Measurements from ENCODE around the gene MYT1. TPM values are rescaled to one million over a fixed set of nuclear protein-coding genes. Genes with fewer than 3 reads are reported as not detected.

Gene MYT1
- total and polyA plus RNA-seq, 2 of the 13 experiments (the other 11 are each of a cell fraction or from before 2014, with no cell fraction given) = 0.58 to 2.5 TPM

GRCh38 chr20:64143018-64143801 is 21.0 kb upstream of the MYT1 start:
- BruUV-seq (replicated peaks) = no TSS peak
- Histone ChIP-seq H3K4me2 (ENCODE audit: low read depth, low read length) (no peak overlapping the region), H2AFZ (ENCODE audit: low read length) (no peak overlapping the region), H3K27ac (ENCODE audit: extremely low read length, insufficient read depth, low read length) (no peak overlapping the region), H3K9ac (ENCODE audit: insufficient read depth, low read depth, low read length) (no peak overlapping the region), H3K36me3 (replicated peaks in 1 of 2; ENCODE audit: control insufficient read depth in 1 of 2, insufficient read depth in 2 of 2, low read length in 2 of 2) (no peaks in the 10 kb centered on the region), H3K9me3 (ENCODE audit: low read length) (peaks cover 26% of the 10 kb centered on the region), H3K4me1 (ENCODE audit: insufficient read depth, low read length) (no peaks in the 10 kb centered on the region), H3K27me3 (ENCODE audit: control insufficient read depth in 1 of 2, insufficient read depth in 2 of 2, low read length in 2 of 2) (peaks cover 11 to 38% of the 10 kb centered on the region in 2 experiments; a peak in 4 of 5 replicates), H3K79me2 (ENCODE audit: insufficient read depth, low read length) (no peaks in the 10 kb centered on the region), H3K4me3 (replicated peaks in 1 of 3; ENCODE audit: insufficient read depth in 1 of 3, low read depth in 2 of 3, low read length in 3 of 3) (no peak overlapping the region), H4K20me1 (ENCODE audit: insufficient read depth, low read length) (no peaks in the 10 kb centered on the region)
- POLR2A ChIA-PET = no interaction called here
- ATAC-seq (no peak), FAIRE-seq (no peak), DNase-seq (ENCODE audit: low spot score) (no peak)
- CTCF ChIA-PET (ENCODE audit: low intra/inter-chr PET ratio, low total read pairs) = no interaction called here
- TF ChIP-seq AGO2 (optimal IDR thresholded peaks at IDR 0.05; ENCODE audit: low read depth, low read length) (no peak), PAF1 (CRISPR knock-in tag; IDR thresholded peaks at IDR 0.05) (no peak), SYNCRIP (IDR thresholded peaks at IDR 0.05; ENCODE audit: insufficient read depth, low read depth, low read length) (no peak), SRSF1 (optimal IDR thresholded peaks at IDR 0.05; ENCODE audit: low read depth, low read length) (no peak), PCBP1 (IDR thresholded peaks at IDR 0.05; ENCODE audit: borderline replicate concordance, low read depth, low read length) (no peak), FOXA1 (IDR thresholded peaks at IDR 0.05) (no peak), FOXA1 (CRISPR knock-in tag; IDR thresholded peaks at IDR 0.05) (no peak), U2AF2 (IDR thresholded peaks at IDR 0.05; ENCODE audit: low read depth, low read length) (no peak), REPIN1 (CRISPR knock-in tag; IDR thresholded peaks at IDR 0.05; ENCODE audit: borderline replicate concordance, low read depth) (no peak), KDM1A (CRISPR knock-in tag; IDR thresholded peaks at IDR 0.05) (no peak), GLMP (CRISPR knock-in tag; IDR thresholded peaks at IDR 0.05; ENCODE audit: borderline replicate concordance) (no peak), ZNF33A (CRISPR knock-in tag; IDR thresholded peaks at IDR 0.05; ENCODE audit: borderline replicate concordance) (no peak), ZMYM4 (CRISPR knock-in tag; IDR thresholded peaks at IDR 0.05) (no peak), ZMYM2 (CRISPR knock-in tag; IDR thresholded peaks at IDR 0.05) (no peak), ZSCAN29 (CRISPR knock-in tag; conservative IDR thresholded peaks at IDR 0.05) (no peak), SMYD3 (CRISPR knock-in tag; IDR thresholded peaks at IDR 0.05) (no peak), NRL (CRISPR knock-in tag; IDR thresholded peaks at IDR 0.05; ENCODE audit: borderline replicate concordance) (no peak), KDM6A (CRISPR knock-in tag; IDR thresholded peaks at IDR 0.05; ENCODE audit: low read depth) (no peak)
- TF ChIP-seq, protein P1, sequence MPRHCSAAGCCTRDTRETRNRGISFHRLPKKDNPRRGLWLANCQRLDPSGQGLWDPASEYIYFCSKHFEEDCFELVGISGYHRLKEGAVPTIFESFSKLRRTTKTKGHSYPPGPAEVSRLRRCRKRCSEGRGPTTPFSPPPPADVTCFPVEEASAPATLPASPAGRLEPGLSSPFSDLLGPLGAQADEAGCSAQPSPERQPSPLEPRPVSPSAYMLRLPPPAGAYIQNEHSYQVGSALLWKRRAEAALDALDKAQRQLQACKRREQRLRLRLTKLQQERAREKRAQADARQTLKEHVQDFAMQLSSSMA (CRISPR knock-in tag; IDR thresholded peaks at IDR 0.05) = no peak
- 30% methylated on average over 14 of the region's 14 CpGs for WGBS (ENCODE audit: low lambda C conversion rate)
- in situ Hi-C loops (cut with HindIII; ENCODE audit: extremely low pct_ligation_motif_present, low pct_unique_long_range_greater_than_20kb) (no loop called here), intact Hi-C loops (cut with micrococcal nuclease; ENCODE audit: unreplicated experiment) (no loop called here)

All from HepG2 (cell line).